H1 (cell line): Measurements from ENCODE around the gene GUCY2D. TPM values are rescaled to one million over a fixed set of nuclear protein-coding genes. Genes with fewer than 3 reads are reported as not detected.

Experiments
- CTCF ChIA-PET: fragments of 300-600 bp; sonication (Branson Sonifier 250); formaldehyde crosslinking; loops from one replicate; lab custom pipeline; 2021; ENCODE audit not compliant: partially characterized antibody; lab: Charles Lee
- POLR2A ChIA-PET: fragments of 300-600 bp; sonication (Branson Sonifier 250); formaldehyde crosslinking; loops from one replicate; lab custom pipeline; 2021; ENCODE audit warnings: inconsistent platforms; ENCODE audit not compliant: partially characterized antibody; lab: Charles Lee
- DNase-seq, 2 experiments: peaks; one replicate each; pipeline versions ENCODE4 v3.0.0 to v3.0.0-alpha.2; 2010 to 2022; ENCODE audit warnings: low spot score in 2 of 2, low read depth in 1 of 2, mixed read lengths in 1 of 2
- FAIRE-seq: peaks from 2 replicates; lab custom pipeline; 2011; peaks lifted over from hg19 to GRCh38; lab: Jason Lieb, UNC
- H2AFZ ChIP-seq: 2 replicates; pipeline ENCODE4 v1.8.1; 2012; ENCODE audit warnings: low read length, inconsistent platforms
- H2AK5ac ChIP-seq: 2 replicates; pipeline ENCODE4 v1.6.1; 2013; ENCODE audit warnings: low read depth, low read length
- H2BK120ac ChIP-seq: replicated peaks from 2 replicates; pipeline ENCODE3; 2013; ENCODE audit warnings: low read depth, low read length, inconsistent platforms
- H2BK12ac ChIP-seq: 2 replicates; pipeline ENCODE4 v1.6.1; 2013; ENCODE audit warnings: low read depth, low read length
- H2BK15ac ChIP-seq: 2 replicates; pipeline ENCODE4 v1.6.1; 2013; ENCODE audit warnings: low read length
- H2BK20ac ChIP-seq: 2 replicates; pipeline ENCODE4 v1.6.1; 2013; ENCODE audit warnings: low read length
- H2BK5ac ChIP-seq: 2 replicates; pipeline ENCODE4 v1.6.1; 2013; ENCODE audit warnings: low read depth, low read length
- H3K14ac ChIP-seq: 2 replicates; pipeline ENCODE4 v1.6.1; 2013; ENCODE audit warnings: inconsistent platforms; ENCODE audit not compliant: insufficient read length
- H3K18ac ChIP-seq: 2 replicates; pipeline ENCODE4 v1.6.1; 2013; ENCODE audit warnings: low read length; ENCODE audit errors: extremely low read depth
- H3K23ac ChIP-seq: 2 replicates; pipeline ENCODE4 v1.6.1; 2013; ENCODE audit warnings: inconsistent platforms; ENCODE audit not compliant: insufficient read length
- H3K23me2 ChIP-seq: 2 replicates; pipeline ENCODE4 v1.6.1; 2013; ENCODE audit warnings: low read depth, low read length
- H3K27ac ChIP-seq: 2 replicates; pipeline ENCODE4 v1.6.1; 2011; ENCODE audit warnings: low read depth, low read length, inconsistent platforms
- H3K27me3 ChIP-seq, 4 experiments: replicated peaks in 1 of 4; 1 replicate in 1 of 4; 2 replicates in 3 of 4; pipeline versions ENCODE4 v1.6.1 to v1.8.1; 2011 to 2013; ENCODE audit warnings: low read length in 3 of 4, mild to moderate bottlenecking in 3 of 4, inconsistent platforms in 2 of 4, mixed read lengths in 2 of 4, moderate library complexity in 1 of 4; ENCODE audit not compliant: control insufficient read depth in 3 of 4, insufficient read depth in 3 of 4; ENCODE audit errors: extremely low read depth in 1 of 4
- H3K36me3 ChIP-seq, 4 experiments: 2 replicates each; pipeline versions ENCODE4 v1.6.1 to v1.8.1; 2011 to 2013; ENCODE audit warnings: mild to moderate bottlenecking in 4 of 4, low read length in 3 of 4, moderate library complexity in 2 of 4, control low read depth in 1 of 4, inconsistent platforms in 1 of 4; ENCODE audit not compliant: insufficient read depth in 4 of 4, control insufficient read depth in 2 of 4
- H3K4ac ChIP-seq: replicated peaks from 2 replicates; pipeline ENCODE3; 2013; ENCODE audit warnings: low read length, low read depth, mixed read lengths, inconsistent platforms; ENCODE audit not compliant: insufficient read length
- H3K4me1 ChIP-seq, 4 experiments: replicated peaks in 1 of 4; 1 replicate in 1 of 4; 2 replicates in 3 of 4; pipeline versions ENCODE4 v1.6.1 to v1.8.1; 2011 to 2013; ENCODE audit warnings: low read length in 3 of 4, inconsistent platforms in 2 of 4, mixed read lengths in 1 of 4; ENCODE audit not compliant: insufficient read depth in 4 of 4, control insufficient read depth in 3 of 4
- H3K4me2 ChIP-seq, 2 experiments: 2 replicates each; pipeline versions ENCODE4 v1.6.1 to v1.8.1; 2011 to 2013; ENCODE audit warnings: low read depth in 2 of 2, low read length in 2 of 2, control low read depth in 1 of 2, inconsistent platforms in 1 of 2, mild to moderate bottlenecking in 1 of 2; ENCODE audit not compliant: insufficient read depth in 1 of 2
- H3K4me3 ChIP-seq, 4 experiments: fragments of 200-600, 300-600 bp in 1 of 4; sonication (generic), shearing (Covaris generic), sonication (Bioruptor Twin) in 1 of 4; 2 replicates each; pipeline versions ENCODE4 v1.5.1 to v1.8.1; 2011 to 2016; ENCODE audit warnings: low read length in 4 of 4, low read depth in 3 of 4, control low read depth in 2 of 4, inconsistent platforms in 2 of 4, mild to moderate bottlenecking in 2 of 4, mixed read lengths in 1 of 4, moderate library complexity in 1 of 4; ENCODE audit not compliant: insufficient read depth in 2 of 4; ENCODE audit errors: extremely low read depth in 1 of 4
- H3K56ac ChIP-seq: replicated peaks from 2 replicates; pipeline ENCODE3; 2013; ENCODE audit warnings: low read depth, mild to moderate bottlenecking, mixed read lengths, low read length, inconsistent platforms; ENCODE audit not compliant: insufficient read length
- H3K79me1 ChIP-seq: 2 replicates; pipeline ENCODE4 v1.6.1; 2013; ENCODE audit warnings: low read depth, low read length, control low read depth
- H3K79me2 ChIP-seq, 2 experiments: 2 replicates each; pipeline versions ENCODE4 v1.6.1 to v1.8.1; 2012 to 2013; ENCODE audit warnings: low read length in 2 of 2, mild to moderate bottlenecking in 2 of 2, inconsistent platforms in 1 of 2; ENCODE audit not compliant: insufficient read depth in 2 of 2, control insufficient read depth in 1 of 2
- H3K9ac ChIP-seq, 4 experiments: replicated peaks in 1 of 4; 1 replicate in 1 of 4; 2 replicates in 3 of 4; pipeline versions ENCODE4 v1.6.1 to v1.8.1; 2011 to 2013; ENCODE audit warnings: low read depth in 3 of 4, low read length in 3 of 4, control low read depth in 2 of 4, mild to moderate bottlenecking in 2 of 4, moderate library complexity in 2 of 4, inconsistent platforms in 1 of 4; ENCODE audit errors: extremely low read depth in 1 of 4
- H3K9me3 ChIP-seq, 2 experiments: 2 replicates each; pipeline versions ENCODE4 v1.6.1 to v1.8.1; 2012 to 2013; ENCODE audit warnings: mild to moderate bottlenecking in 2 of 2, moderate library complexity in 2 of 2, control low read depth in 1 of 2, inconsistent platforms in 1 of 2, low read depth in 1 of 2, low read length in 1 of 2, mixed read lengths in 1 of 2; ENCODE audit not compliant: insufficient read depth in 2 of 2
- H4K20me1 ChIP-seq, 2 experiments: replicated peaks in 1 of 2; 2 replicates each; pipeline versions ENCODE3 to v1.8.1; 2011 to 2013; ENCODE audit warnings: inconsistent platforms in 2 of 2, low read length in 2 of 2, mild to moderate bottlenecking in 1 of 2; ENCODE audit not compliant: insufficient read depth in 2 of 2, control insufficient read depth in 1 of 2
- H4K5ac ChIP-seq: 2 replicates; pipeline ENCODE4 v1.6.1; 2013; ENCODE audit warnings: low read length, low read depth, mixed read lengths, inconsistent platforms; ENCODE audit not compliant: insufficient read length
- H4K8ac ChIP-seq: 2 replicates; pipeline ENCODE4 v1.8.0; 2013; ENCODE audit warnings: mild to moderate bottlenecking, moderate library complexity, low read length, inconsistent platforms; ENCODE audit not compliant: insufficient read depth; ENCODE audit errors: extremely low read depth
- H4K91ac ChIP-seq: replicated peaks from 2 replicates; pipeline ENCODE3; 2013; ENCODE audit warnings: low read length, mixed read lengths, inconsistent platforms; ENCODE audit not compliant: insufficient read length
- BACH1 ChIP-seq: IDR thresholded peaks from 2 replicates; pipeline ENCODE4 v1.6.1; 2012; ENCODE audit warnings: low read length, improper control_type of control experiment
- CBX5 ChIP-seq: fragments of 300-800, 300-1000 bp; sonication (generic); IDR thresholded peaks from 2 replicates; pipeline ENCODE4 v1.7.1; 2016; ENCODE audit warnings: antibody characterized with exemption, low read length, low read depth
- CEBPB ChIP-seq: IDR thresholded peaks from 2 replicates; pipeline ENCODE4 v1.6.1; 2012; ENCODE audit warnings: low read depth, low read length
- CHD1 ChIP-seq: IDR thresholded peaks from 2 replicates; pipeline ENCODE4 v1.6.1; 2012; ENCODE audit warnings: low read depth, low read length, improper control_type of control experiment
- EGR1 ChIP-seq: IDR thresholded peaks from 2 replicates; pipeline ENCODE4 v1.6.1; 2011; ENCODE audit warnings: low read depth, low read length, borderline replicate concordance
- KDM1A ChIP-seq: fragments of 200-600, 300-600 bp; sonication (generic); IDR thresholded peaks from 2 replicates; pipeline ENCODE4 v1.7.1; 2016; ENCODE audit warnings: mild to moderate bottlenecking, low read length, borderline replicate concordance
- NANOG ChIP-seq: IDR thresholded peaks from 2 replicates; pipeline ENCODE4 v1.6.1; 2011; ENCODE audit warnings: low read length, low read depth, mild to moderate bottlenecking, inconsistent platforms; ENCODE audit not compliant: insufficient read depth, poor library complexity, severe bottlenecking
- NRF1 ChIP-seq: IDR thresholded peaks from 2 replicates; pipeline ENCODE4 v1.6.1; 2011; ENCODE audit warnings: mild to moderate bottlenecking, low read depth, low read length, improper control_type of control experiment
- PHF8 ChIP-seq: fragments of 200-600 bp; sonication (generic); conservative IDR thresholded peaks from 2 replicates; pipeline ENCODE4 v1.7.1; 2012; ENCODE audit warnings: low read depth, mild to moderate bottlenecking, inconsistent platforms, low read length, moderate library complexity
- POLR2A ChIP-seq, 2 experiments: IDR thresholded peaks; 1 replicate in 1 of 2; 2 replicates in 1 of 2; pipeline ENCODE4 v1.6.1; 2011; ENCODE audit warnings: low read depth in 2 of 2, low read length in 2 of 2, mild to moderate bottlenecking in 2 of 2; ENCODE audit errors: control extremely low read depth in 1 of 2
- SIRT6 ChIP-seq: IDR thresholded peaks from one replicate; pipeline ENCODE4 v1.7.1; 2012; ENCODE audit warnings: low read length, inconsistent platforms
- TAF1 ChIP-seq: IDR thresholded peaks from 2 replicates; pipeline ENCODE4 v1.6.1; 2011; ENCODE audit warnings: mild to moderate bottlenecking, low read depth, low read length
- YY1 ChIP-seq: IDR thresholded peaks from 2 replicates; pipeline ENCODE4 v1.6.1; 2011; ENCODE audit warnings: low read depth, mild to moderate bottlenecking, low read length
- WGBS, 2 experiments: shearing (Covaris generic) in 1 of 2; methylation state at CpG; one replicate each; pipeline versions ENCODE4 v1.1.6 to v1.1.7; 2013 to 2015; ENCODE audit warnings: low lambda C conversion rate in 2 of 2, mixed read lengths in 2 of 2, inconsistent platforms in 1 of 2, low coverage in 1 of 2, missing lambda C conversion rate in 1 of 2; ENCODE audit not compliant: insufficient replicate concordance in 2 of 2, insufficient coverage in 1 of 2, insufficient read length in 1 of 2; ENCODE audit errors: extremely low coverage in 1 of 2, missing lambda C conversion rate in 1 of 2; 5-methylcytosine and 5-hydroxymethylcytosine counted together
- polyA plus RNA-seq, 7 experiments: library from polyadenylated mRNA; depleted of rRNA in 3 of 7; stranded (reverse) in 5 of 7; unstranded in 2 of 7; fragments of >200 nt in 5 of 7; fragments of 200-250 nt in 2 of 7; gene quantifications; 1 replicate in 5 of 7; 2 replicates in 1 of 7; 4 replicates in 1 of 7; pipeline versions ENCODE4 v1.2.1 to v1.2.3, GENCODE V29; 2011 to 2013; ENCODE audit warnings: missing spikeins in 2 of 7, mixed read lengths in 2 of 7
- total RNA-seq: library from RNA; stranded (reverse); fragmentation: NEBNext Ultra II Directional; extraction: Animal tissue kit (Norgen Biotek cat#: 25700); gene quantifications from 2 replicates; pipeline ENCODE4 v1.2.1, GENCODE V29; 2021

Gene GUCY2D
- total and polyA plus RNA-seq, 2 of the 8 experiments (the other 6 are each of a cell fraction or from before 2014, with no cell fraction given), result 0.20 to 0.48 TPM

DNA sequence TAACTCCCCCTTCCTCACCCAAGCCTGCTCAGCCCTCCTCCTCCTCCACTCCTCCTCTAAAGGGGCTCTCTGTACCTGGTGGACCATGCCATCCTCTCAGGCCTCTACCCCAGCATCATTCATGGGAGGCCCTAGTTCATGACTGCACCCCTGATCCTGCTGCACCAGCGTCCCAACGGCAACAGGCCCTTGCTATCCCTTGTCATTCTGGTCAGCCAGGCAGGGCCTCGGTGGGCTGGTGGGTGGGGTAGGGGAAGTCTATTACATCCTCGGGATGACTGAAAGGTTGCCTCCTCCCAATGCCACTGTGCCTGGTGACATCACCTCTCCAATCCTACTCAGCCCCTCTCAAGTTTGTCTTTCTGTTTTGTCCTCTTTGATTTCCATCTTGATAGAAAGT, 65.4 kb downstream of the GUCY2D start:
- H3K4me1 ChIP-seq, result peaks cover 4 to 26% (median 13%) of the 10 kb centered on the region in 4 experiments
- no peak for FAIRE-seq

More for the DNA sequence above, 65.4 kb downstream of the GUCY2D start:
- H2BK15ac ChIP-seq, result 0 out of 2 replicates have a peak overlapping the region, but pooled peaks have one; percentile 72
- H2BK120ac ChIP-seq, result no peak overlapping the region
- H3K23me2 ChIP-seq, result peaks cover 10% of the 10 kb centered on the region; the same call in 1 of the 2 replicates
- no peak overlapping the region for H3K4me2 ChIP-seq
- 57% methylated on average over 4 of the region's 4 CpGs; no CpG with 5 or more reads in 1 of the 2 experiments for WGBS, 2 experiments
- H2BK5ac ChIP-seq, result no peak overlapping the region
- no peak for DNase-seq
- no peaks in the 10 kb centered on the region for H3K36me3 ChIP-seq
- no peak overlapping the region for H3K27ac ChIP-seq
- no peak overlapping the region for H2AFZ ChIP-seq
- no peaks in the 10 kb centered on the region for H3K79me2 ChIP-seq
- H4K91ac ChIP-seq, result no peak overlapping the region
- H4K5ac ChIP-seq, result no peak overlapping the region
- H3K4ac ChIP-seq, result no peak overlapping the region
- no peak overlapping the region for H4K8ac ChIP-seq
- H3K27me3 ChIP-seq, result peaks cover 23 to 52% (median 43%) of the 10 kb centered on the region in 4 experiments
- no peak overlapping the region for H3K56ac ChIP-seq
- H3K18ac ChIP-seq, result no peak overlapping the region
- no peaks in the 10 kb centered on the region for H3K9me3 ChIP-seq
- ChIA-PET POLR2A (no interaction called here), CTCF (interaction anchor here (0.7 to 17.3 kb wide), 3 partner anchors 7 to 26 kb away, joined by 3 to 315 read pairs (median 270); partner anchors contain the start of gene ALOX12B)
- H2BK20ac ChIP-seq, result no peak overlapping the region
- H2BK12ac ChIP-seq, result no peak overlapping the region
- no peak overlapping the region for H3K14ac ChIP-seq
- TF ChIP-seq KDM1A, result no peak
- no peak for TF ChIP-seq CBX5
- no peak for TF ChIP-seq EGR1
- no peak for TF ChIP-seq NANOG
- no peak for TF ChIP-seq NRF1
- no peak for TF ChIP-seq POLR2A (IDR thresholded peaks at IDR 0.05; ENCODE audit: control extremely low read depth in 1 of 2, low read depth in 2 of 2, low read length in 2 of 2)
- TF ChIP-seq TAF1, result no peak
- TF ChIP-seq CEBPB, result no peak
- no peak for TF ChIP-seq BACH1
- TF ChIP-seq CHD1, result no peak
- no peak for TF ChIP-seq YY1
- TF ChIP-seq PHF8, result no peak
- no peak for TF ChIP-seq SIRT6
- no peak overlapping the region; the same call in 1 of the 2 replicates for H2AK5ac ChIP-seq
- H4K20me1 ChIP-seq, result peaks cover 3 to 6% of the 10 kb centered on the region in 2 experiments
- H3K4me3 ChIP-seq, result no peak overlapping the region
- no peak overlapping the region for H3K9ac ChIP-seq
- no peaks in the 10 kb centered on the region; the same call in 1 of the 2 replicates for H3K79me1 ChIP-seq
- no peak overlapping the region for H3K23ac ChIP-seq
